WERI-Rb-1 (cell line): ENCODE measurements around the gene WNK2.

Experiments used
- DNase-seq: peaks from one replicate; pipeline ENCODE4 v3.0.0-alpha.2; 2020
- H3K27ac ChIP-seq: fragments of 250-450 bp; sonication (Bioruptor Pico); 2 replicates; pipeline ENCODE4 v1.5.1; 2020; ENCODE audit warnings: mild to moderate bottlenecking, moderate library complexity
- H3K27me3 ChIP-seq: fragments of 250-450 bp; sonication (Bioruptor Pico); 2 replicates; pipeline ENCODE4 v1.5.1; 2021; ENCODE audit warnings: mild to moderate bottlenecking, low read depth, moderate library complexity; ENCODE audit not compliant: insufficient read depth, severe bottlenecking
- H3K36me3 ChIP-seq: fragments of 250-450 bp; sonication (Bioruptor Pico); 2 replicates; pipeline ENCODE4 v1.5.1; 2020; ENCODE audit warnings: mild to moderate bottlenecking, moderate library complexity
- H3K4me3 ChIP-seq: 2 replicates; pipeline ENCODE4 v1.5.1; 2011; ENCODE audit warnings: low read depth, mild to moderate bottlenecking, control low read depth, low read length
- H3K9me3 ChIP-seq: fragments of 250-450 bp; sonication (Bioruptor Pico); 2 replicates; pipeline ENCODE4 v1.5.1; 2021; ENCODE audit warnings: mild to moderate bottlenecking, moderate library complexity; ENCODE audit not compliant: severe bottlenecking
- TF ChIP-seq, protein P1 (sequence below): IDR thresholded peaks from 2 replicates; pipeline ENCODE4 v1.5.1; 2011; ENCODE audit warnings: low read depth, mild to moderate bottlenecking, control low read depth, inconsistent platforms, low read length

Gene WNK2

DNA sequence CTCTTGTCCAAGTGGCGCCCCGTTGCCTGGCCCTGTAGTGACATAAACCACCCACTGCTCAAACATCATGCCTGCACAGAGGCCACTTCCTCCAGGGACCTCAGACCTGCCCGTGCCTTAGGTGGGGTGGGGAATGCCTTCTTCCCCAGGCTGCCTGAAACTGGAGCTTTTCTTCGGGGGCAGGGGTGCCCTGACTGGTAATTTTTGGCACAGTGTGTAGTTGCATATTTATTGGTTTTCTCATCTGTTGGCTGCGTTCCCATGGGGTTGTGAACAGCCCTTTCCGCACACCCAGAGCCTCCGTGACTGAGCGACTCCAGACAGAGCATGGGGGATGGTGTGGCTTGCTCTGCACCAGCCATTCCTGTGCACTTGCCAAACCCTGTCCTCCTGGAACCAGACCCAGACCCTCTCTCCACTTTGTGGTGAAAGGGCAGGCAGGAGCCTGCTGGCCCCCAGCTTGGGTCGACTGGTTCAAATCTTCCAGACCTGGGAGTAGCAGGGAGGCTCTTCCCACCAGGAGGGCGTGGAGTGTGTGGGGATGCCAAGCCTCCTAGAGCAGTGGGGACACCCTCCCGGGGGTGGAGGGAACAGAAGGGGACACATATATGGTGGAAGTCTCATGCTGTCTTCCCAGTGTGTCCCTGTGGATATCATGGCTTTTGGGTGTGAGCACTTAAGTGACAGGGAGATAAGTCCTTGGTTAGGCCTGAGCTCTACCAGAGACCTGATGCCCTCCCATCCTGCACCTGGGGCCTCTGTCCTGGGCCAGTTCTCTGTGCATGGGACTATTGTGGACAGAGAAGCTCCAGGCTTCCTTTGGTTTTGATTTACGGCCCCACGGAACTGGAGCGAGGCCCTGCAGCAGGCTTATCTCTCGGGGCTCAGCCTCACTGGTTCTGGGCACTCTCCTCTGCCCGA is 39.6 kb downstream of the WNK2 start:
- no peak for DNase-seq
- TF ChIP-seq, protein P1, sequence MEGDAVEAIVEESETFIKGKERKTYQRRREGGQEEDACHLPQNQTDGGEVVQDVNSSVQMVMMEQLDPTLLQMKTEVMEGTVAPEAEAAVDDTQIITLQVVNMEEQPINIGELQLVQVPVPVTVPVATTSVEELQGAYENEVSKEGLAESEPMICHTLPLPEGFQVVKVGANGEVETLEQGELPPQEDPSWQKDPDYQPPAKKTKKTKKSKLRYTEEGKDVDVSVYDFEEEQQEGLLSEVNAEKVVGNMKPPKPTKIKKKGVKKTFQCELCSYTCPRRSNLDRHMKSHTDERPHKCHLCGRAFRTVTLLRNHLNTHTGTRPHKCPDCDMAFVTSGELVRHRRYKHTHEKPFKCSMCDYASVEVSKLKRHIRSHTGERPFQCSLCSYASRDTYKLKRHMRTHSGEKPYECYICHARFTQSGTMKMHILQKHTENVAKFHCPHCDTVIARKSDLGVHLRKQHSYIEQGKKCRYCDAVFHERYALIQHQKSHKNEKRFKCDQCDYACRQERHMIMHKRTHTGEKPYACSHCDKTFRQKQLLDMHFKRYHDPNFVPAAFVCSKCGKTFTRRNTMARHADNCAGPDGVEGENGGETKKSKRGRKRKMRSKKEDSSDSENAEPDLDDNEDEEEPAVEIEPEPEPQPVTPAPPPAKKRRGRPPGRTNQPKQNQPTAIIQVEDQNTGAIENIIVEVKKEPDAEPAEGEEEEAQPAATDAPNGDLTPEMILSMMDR, result no peak
- Histone ChIP-seq H3K27ac (no peak overlapping the region), H3K27me3 (no peaks in the 10 kb centered on the region), H3K36me3 (no peaks in the 10 kb centered on the region), H3K4me3 (no peak overlapping the region), H3K9me3 (no peaks in the 10 kb centered on the region)

DNA sequence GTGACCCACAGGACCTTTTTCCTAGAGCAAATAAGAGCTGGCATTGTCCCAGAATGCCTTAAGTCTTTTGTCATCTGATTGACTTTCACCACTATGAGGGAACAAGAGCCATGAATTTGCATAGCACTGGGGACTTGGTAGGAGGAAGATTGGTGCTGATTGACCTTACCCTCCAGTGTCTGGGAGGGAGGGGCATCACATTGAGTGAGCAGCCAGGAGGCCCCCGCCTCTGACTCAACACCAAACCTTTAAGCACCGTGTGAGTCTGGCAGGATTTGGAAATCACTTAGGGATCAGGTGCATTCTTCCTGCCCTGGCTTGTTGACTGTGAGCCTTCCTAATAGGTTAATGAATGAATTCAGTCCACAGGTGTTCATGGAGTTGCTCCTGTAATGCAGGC is 40.7 kb downstream of the WNK2 start:
- no peak overlapping the region for H3K27ac ChIP-seq
- no peaks in the 10 kb centered on the region for H3K36me3 ChIP-seq
- H3K27me3 ChIP-seq, result no peaks in the 10 kb centered on the region
- H3K4me3 ChIP-seq, result no peak overlapping the region
- TF ChIP-seq, protein P1, result no peak
- no peak for DNase-seq
- no peaks in the 10 kb centered on the region for H3K9me3 ChIP-seq

DNA sequence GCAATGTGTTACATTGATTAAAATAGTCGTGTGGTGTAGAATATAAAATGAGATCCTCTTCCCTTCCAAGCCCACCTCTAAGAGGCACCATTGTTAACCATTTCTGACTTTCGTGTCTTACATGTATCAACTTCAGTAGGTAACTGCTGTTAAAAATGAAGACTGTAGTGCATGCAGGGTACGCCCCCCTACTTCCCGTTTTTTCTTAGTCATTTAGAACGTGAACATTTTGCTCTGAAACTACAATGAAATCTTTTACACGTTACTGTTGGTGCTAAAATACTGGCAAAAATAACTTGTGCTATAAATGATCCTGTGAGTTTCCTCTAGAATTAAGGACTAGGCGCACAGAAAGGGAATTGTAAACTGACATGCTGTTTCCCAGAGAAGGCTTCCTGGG is 41.5 kb downstream of the WNK2 start:
- no peak for DNase-seq
- H3K27ac ChIP-seq, result no peak overlapping the region
- H3K27me3 ChIP-seq, result no peaks in the 10 kb centered on the region
- H3K4me3 ChIP-seq, result no peak overlapping the region
- TF ChIP-seq, protein P1, result no peak
- no peaks in the 10 kb centered on the region for H3K36me3 ChIP-seq
- H3K9me3 ChIP-seq, result no peaks in the 10 kb centered on the region

DNA sequence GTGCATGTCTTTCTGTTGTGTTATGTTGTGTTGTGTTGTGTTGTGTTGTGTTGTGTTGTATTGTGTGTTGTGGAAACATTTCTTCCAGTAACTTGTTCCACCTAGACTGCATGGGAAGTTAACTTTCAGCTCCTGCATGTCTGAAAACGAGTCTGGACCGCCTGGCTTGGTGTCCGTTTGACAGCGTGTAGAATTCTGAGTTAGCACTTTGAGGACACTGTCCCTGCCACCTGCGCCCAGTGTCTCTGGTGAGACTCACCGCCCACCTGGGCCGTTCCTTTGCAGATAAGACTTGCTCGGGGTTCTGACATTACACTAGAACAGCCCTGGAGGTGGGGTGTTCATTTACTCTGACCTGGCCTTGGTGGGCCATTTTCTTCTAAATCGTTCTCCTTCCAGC is 42.0 kb downstream of the WNK2 start:
- H3K27me3 ChIP-seq, result no peaks in the 10 kb centered on the region
- no peaks in the 10 kb centered on the region for H3K9me3 ChIP-seq
- TF ChIP-seq, protein P1, result no peak
- no peak overlapping the region for H3K4me3 ChIP-seq
- H3K36me3 ChIP-seq, result no peaks in the 10 kb centered on the region
- DNase-seq, result no peak
- no peak overlapping the region for H3K27ac ChIP-seq

GRCh38 chr9:93226819-93227218 is 42.9 kb downstream of the WNK2 start:
- DNase-seq, result no peak
- no peak overlapping the region for H3K4me3 ChIP-seq
- no peak overlapping the region for H3K27ac ChIP-seq
- H3K27me3 ChIP-seq, result no peaks in the 10 kb centered on the region
- no peaks in the 10 kb centered on the region for H3K9me3 ChIP-seq
- TF ChIP-seq, protein P1, result no peak
- peaks cover 5% of the 10 kb centered on the region; the same call in 1 of the 2 replicates for H3K36me3 ChIP-seq
